A172 (cell line): ENCODE data around the gene DENND1A. TPM values are rescaled to one million over a fixed set of nuclear protein-coding genes. Genes with fewer than 3 reads are reported as not detected.
A peak's percentile ranks its signal among the peaks of the same experiment; 100 is the strongest.
"Not testable (repeated sequence)": the region's sequence is repeated elsewhere in the genome, so short reads cannot be mapped to it uniquely, and the experiment has no call there.

ENCODE experiments used
- DNase-seq: peaks from one replicate; pipeline ENCODE4 v3.0.0-alpha.2; 2015; ENCODE audit warnings: low spot score
- total RNA-seq: library from RNA; depleted of rRNA; stranded (reverse); fragments of >200 nt; shearing (Covaris generic); gene quantifications from 2 replicates; pipeline ENCODE4 v1.2.3, GENCODE V29; 2014

DENND1A gene
- total RNA-seq, 1 experiment from 2014 or later = 30.8 TPM

GRCh38 chr9:123654994-123655637 lies 274.8 kb downstream of the DENND1A start:
- no peak for DNase-seq

GRCh38 chr9:123654218-123654993 lies 275.5 kb downstream of the DENND1A start:
- no peak for DNase-seq

- DNase-seq = no peak
These were observed 277.5 kb downstream of the DENND1A start for GRCh38 chr9:123652416-123652815.

- no peak for DNase-seq
These were observed 278.1 kb downstream of the DENND1A start for GRCh38 chr9:123651871-123652270.

GRCh38 chr9:123651273-123651672 lies 278.7 kb downstream of the DENND1A start:
- no peak for DNase-seq

GRCh38 chr9:123649909-123650308 lies 280.0 kb downstream of the DENND1A start:
- no peak for DNase-seq

- DNase-seq = no peak
These were observed 282.8 kb downstream of the DENND1A start for GRCh38 chr9:123647145-123647544.

GRCh38 chr9:123645762-123646161 lies 284.2 kb downstream of the DENND1A start:
- DNase-seq = no peak

- DNase-seq = no peak
These were observed 284.8 kb downstream of the DENND1A start for GRCh38 chr9:123645126-123645525.

- DNase-seq = no peak
These were observed 286.4 kb downstream of the DENND1A start for GRCh38 chr9:123643518-123643917.

- no peak for DNase-seq
These were observed 287.3 kb downstream of the DENND1A start for GRCh38 chr9:123642291-123643278.

GRCh38 chr9:123640792-123641222 lies 289.1 kb downstream of the DENND1A start:
- no peak for DNase-seq

- DNase-seq = no peak
These were observed 290.2 kb downstream of the DENND1A start for GRCh38 chr9:123639743-123640142.

GRCh38 chr9:123637945-123638634 lies 291.8 kb downstream of the DENND1A start:
- DNase-seq = peak; percentile 11

- no peak for DNase-seq
These were observed 292.4 kb downstream of the DENND1A start for GRCh38 chr9:123637606-123637944.

- not testable (repeated sequence) for DNase-seq
These were observed 293.1 kb downstream of the DENND1A start for GRCh38 chr9:123636805-123637204.

GRCh38 chr9:123631862-123632261 lies 298.1 kb downstream of the DENND1A start:
- DNase-seq = no peak

- no peak for DNase-seq
These were observed 299.7 kb downstream of the DENND1A start for GRCh38 chr9:123630233-123630632.

- no peak for DNase-seq
These were observed 300.4 kb downstream of the DENND1A start for GRCh38 chr9:123629531-123629930.

- DNase-seq = no peak
These were observed 307.1 kb downstream of the DENND1A start for GRCh38 chr9:123622711-123623241.

GRCh38 chr9:123620239-123620638 lies 309.7 kb downstream of the DENND1A start:
- no peak for DNase-seq
